Liver (tissue), 9 donors: ENCODE measurements around the gene CAMK1D. TPM values are rescaled to one million over a fixed set of nuclear protein-coding genes. Genes with fewer than 3 reads are reported as not detected.
A peak's percentile ranks its signal among the peaks of the same experiment; 100 is the strongest.

Source experiments
- DNase-seq: peaks from one replicate; pipeline ENCODE4 v3.0.0-alpha.2; 2017; ENCODE audit warnings: low spot score
- H3K27ac ChIP-seq, 2 donors: one replicate each; pipeline ENCODE4 v1.7.0; 2013; ENCODE audit warnings: inconsistent platforms in 2 of 2, low read length in 2 of 2, control low read depth in 1 of 2, low read depth in 1 of 2, mild to moderate bottlenecking in 1 of 2
- H3K27me3 ChIP-seq, 4 donors: one replicate each; pipeline versions ENCODE4 v1.6.1 to v1.7.0; 2013; ENCODE audit warnings: low read length in 3 of 4, inconsistent platforms in 1 of 4, mild to moderate bottlenecking in 1 of 4, moderate library complexity in 1 of 4; ENCODE audit not compliant: control insufficient read depth in 4 of 4, insufficient read depth in 4 of 4
- H3K36me3 ChIP-seq, 4 donors: one replicate each; pipeline versions ENCODE4 v1.6.1 to v1.7.0; 2013; ENCODE audit warnings: low read length in 3 of 4, mild to moderate bottlenecking in 3 of 4, low read depth in 1 of 4, moderate library complexity in 1 of 4; ENCODE audit not compliant: control insufficient read depth in 4 of 4, insufficient read depth in 3 of 4
- H3K4me1 ChIP-seq, 4 donors: one replicate each; pipeline versions ENCODE4 v1.6.1 to v1.7.0; 2013; ENCODE audit warnings: low read length in 3 of 4, mild to moderate bottlenecking in 3 of 4, moderate library complexity in 1 of 4; ENCODE audit not compliant: control insufficient read depth in 4 of 4, insufficient read depth in 4 of 4
- H3K4me3 ChIP-seq, 3 donors: one replicate each; pipeline versions ENCODE4 v1.6.1 to v1.7.0; 2013; ENCODE audit warnings: low read length in 3 of 3, control low read depth in 1 of 3, low read depth in 1 of 3, mild to moderate bottlenecking in 1 of 3
- H3K9ac ChIP-seq, 2 donors: one replicate each; pipeline ENCODE4 v1.7.0; 2013; ENCODE audit warnings: low read length in 2 of 2, mild to moderate bottlenecking in 2 of 2, moderate library complexity in 2 of 2, control low read depth in 1 of 2, low read depth in 1 of 2
- H3K9me3 ChIP-seq, 4 donors: one replicate each; pipeline versions ENCODE4 v1.6.1 to v1.7.0; 2013; ENCODE audit warnings: low read length in 3 of 4; ENCODE audit not compliant: control insufficient read depth in 4 of 4
- EGR1 ChIP-seq, 2 donors: IDR thresholded peaks; 2 replicates each; pipeline ENCODE4 v1.6.1; 2016 to 2018; ENCODE audit warnings: antibody characterized with exemption in 2 of 2, low read depth in 2 of 2
- FOXA1 ChIP-seq: IDR thresholded peaks from 2 replicates; pipeline ENCODE4 v1.6.1; 2016; ENCODE audit warnings: antibody characterized with exemption
- GABPA ChIP-seq, 2 donors: IDR thresholded peaks in 1 of 2; conservative IDR thresholded peaks in 1 of 2; 2 replicates each; pipeline ENCODE4 v1.6.1; 2016; ENCODE audit warnings: antibody characterized with exemption in 2 of 2, mild to moderate bottlenecking in 1 of 2, moderate library complexity in 1 of 2
- HNF4A ChIP-seq, 2 donors: conservative IDR thresholded peaks; 2 replicates each; pipeline ENCODE4 v1.6.1; 2016; ENCODE audit warnings: antibody characterized with exemption in 2 of 2, mild to moderate bottlenecking in 2 of 2
- HNF4G ChIP-seq: IDR thresholded peaks from 2 replicates; pipeline ENCODE4 v1.6.1; 2016; ENCODE audit warnings: antibody characterized with exemption
- JUND ChIP-seq, 2 donors: IDR thresholded peaks; 2 replicates each; pipeline ENCODE4 v1.6.1; 2016; ENCODE audit warnings: antibody characterized with exemption in 2 of 2
- NR2F2 ChIP-seq: IDR thresholded peaks from 2 replicates; pipeline ENCODE4 v1.6.1; 2016; ENCODE audit warnings: antibody characterized with exemption
- RAD21 ChIP-seq, 2 donors: IDR thresholded peaks; 2 replicates each; pipeline ENCODE4 v1.6.1; 2016; ENCODE audit warnings: antibody characterized with exemption in 2 of 2, mild to moderate bottlenecking in 2 of 2
- RXRA ChIP-seq, 2 donors: IDR thresholded peaks; 2 replicates each; pipeline ENCODE4 v1.6.1; 2017 to 2018; ENCODE audit warnings: antibody characterized with exemption in 2 of 2, mild to moderate bottlenecking in 1 of 2
- SP1 ChIP-seq: IDR thresholded peaks from 2 replicates; pipeline ENCODE4 v1.6.1; 2018; ENCODE audit warnings: antibody characterized with exemption, mild to moderate bottlenecking
- TAF1 ChIP-seq: conservative IDR thresholded peaks from 2 replicates; pipeline ENCODE4 v1.6.1; 2016; ENCODE audit warnings: antibody characterized with exemption, mild to moderate bottlenecking
- YY1 ChIP-seq: IDR thresholded peaks from 2 replicates; pipeline ENCODE4 v1.6.1; 2016; ENCODE audit warnings: antibody characterized with exemption, mild to moderate bottlenecking
- WGBS: extraction: QIAGEN DNeasy Blood & Tissue Kit; methylation state at CpG from one replicate; pipeline ENCODE4 v1.1.7; 2013; 5-methylcytosine and 5-hydroxymethylcytosine counted together
- polyA plus RNA-seq, 2 donors: library from polyadenylated mRNA; stranded (reverse) in 1 of 2; unstranded in 1 of 2; fragments of 200-250 nt in 1 of 2; fragments of >200 nt in 1 of 2; fragmentation: Nextera tagmentation in 1 of 2; extraction: Ambion mirVana in 1 of 2; gene quantifications; one replicate each; pipeline versions ENCODE4 v1.2.1 to v1.2.3, GENCODE V29; 2013 to 2015
- total RNA-seq, 2 donors: library from RNA; depleted of rRNA; stranded (reverse); fragments of >200 nt; gene quantifications; one replicate each; pipeline ENCODE4 v1.2.3, GENCODE V29; 2014
- TF ChIP-seq, protein P1 (sequence below): IDR thresholded peaks from 2 replicates; pipeline ENCODE4 v1.6.1; 2016; ENCODE audit warnings: antibody characterized with exemption
- TF ChIP-seq, protein P2 (sequence below): IDR thresholded peaks from 2 replicates; pipeline ENCODE4 v1.6.1; 2016; ENCODE audit warnings: antibody characterized with exemption
- TF ChIP-seq, protein P3 (sequence below): fragments of 150-350 bp; IDR thresholded peaks from 2 replicates; pipeline ENCODE4 v1.5.1; 2017; ENCODE audit warnings: improper control_type of control experiment, low read depth, low read length; ENCODE audit not compliant: missing input control
- TF ChIP-seq, protein P4 (sequence below): IDR thresholded peaks from 2 replicates; pipeline ENCODE4 v1.6.1; 2016; ENCODE audit warnings: antibody characterized with exemption, mild to moderate bottlenecking
- donor health status: healthy.
- donor health status: healthy.
- donor health status: healthy.
- donor health status: healthy.
- donor health status: healthy.

CAMK1D gene
- total and polyA plus RNA-seq, 4 donors = 2.7 to 10.1 (median 4.2) TPM

DNA sequence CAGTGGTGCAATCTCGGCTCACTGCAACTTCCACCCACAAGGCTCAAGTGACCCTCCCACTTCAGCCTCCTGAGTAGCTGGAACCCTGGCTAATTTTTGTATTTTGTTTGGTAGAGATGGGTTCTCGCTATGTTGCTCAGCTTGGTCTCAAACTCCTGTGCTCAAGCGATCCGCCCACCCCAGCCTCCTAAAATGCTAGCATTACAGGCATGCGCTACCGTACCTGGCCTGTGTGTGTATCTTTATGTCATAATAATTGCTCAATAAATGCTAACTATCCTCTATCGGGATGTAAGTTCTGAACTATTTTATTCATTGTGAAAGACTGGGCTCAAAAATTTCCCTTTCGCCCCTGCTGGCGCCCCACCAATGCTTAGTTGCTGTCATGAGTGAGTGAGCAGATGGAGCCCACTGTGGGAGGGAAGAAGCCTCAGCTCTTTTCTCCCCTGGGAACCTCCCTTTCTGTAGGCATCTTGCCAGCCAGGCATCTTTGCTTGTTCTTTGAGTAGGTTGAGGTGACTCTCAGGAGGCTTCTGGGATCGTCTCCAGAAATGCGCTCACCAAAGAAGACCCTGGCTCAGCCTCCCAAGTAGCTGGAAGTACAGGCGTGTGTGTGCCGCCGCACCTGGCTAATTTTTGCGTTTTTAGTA lies 38.3 kb downstream of the CAMK1D start (continued):
- TF ChIP-seq, protein P1, sequence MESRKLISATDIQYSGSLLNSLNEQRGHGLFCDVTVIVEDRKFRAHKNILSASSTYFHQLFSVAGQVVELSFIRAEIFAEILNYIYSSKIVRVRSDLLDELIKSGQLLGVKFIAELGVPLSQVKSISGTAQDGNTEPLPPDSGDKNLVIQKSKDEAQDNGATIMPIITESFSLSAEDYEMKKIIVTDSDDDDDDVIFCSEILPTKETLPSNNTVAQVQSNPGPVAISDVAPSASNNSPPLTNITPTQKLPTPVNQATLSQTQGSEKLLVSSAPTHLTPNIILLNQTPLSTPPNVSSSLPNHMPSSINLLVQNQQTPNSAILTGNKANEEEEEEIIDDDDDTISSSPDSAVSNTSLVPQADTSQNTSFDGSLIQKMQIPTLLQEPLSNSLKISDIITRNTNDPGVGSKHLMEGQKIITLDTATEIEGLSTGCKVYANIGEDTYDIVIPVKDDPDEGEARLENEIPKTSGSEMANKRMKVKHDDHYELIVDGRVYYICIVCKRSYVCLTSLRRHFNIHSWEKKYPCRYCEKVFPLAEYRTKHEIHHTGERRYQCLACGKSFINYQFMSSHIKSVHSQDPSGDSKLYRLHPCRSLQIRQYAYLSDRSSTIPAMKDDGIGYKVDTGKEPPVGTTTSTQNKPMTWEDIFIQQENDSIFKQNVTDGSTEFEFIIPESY = no peak
- no peak for TF ChIP-seq GABPA (IDR thresholded peaks at IDR 0.05 in 1 of 2, conservative IDR thresholded peaks at IDR 0.05 in 1 of 2)

DNA sequence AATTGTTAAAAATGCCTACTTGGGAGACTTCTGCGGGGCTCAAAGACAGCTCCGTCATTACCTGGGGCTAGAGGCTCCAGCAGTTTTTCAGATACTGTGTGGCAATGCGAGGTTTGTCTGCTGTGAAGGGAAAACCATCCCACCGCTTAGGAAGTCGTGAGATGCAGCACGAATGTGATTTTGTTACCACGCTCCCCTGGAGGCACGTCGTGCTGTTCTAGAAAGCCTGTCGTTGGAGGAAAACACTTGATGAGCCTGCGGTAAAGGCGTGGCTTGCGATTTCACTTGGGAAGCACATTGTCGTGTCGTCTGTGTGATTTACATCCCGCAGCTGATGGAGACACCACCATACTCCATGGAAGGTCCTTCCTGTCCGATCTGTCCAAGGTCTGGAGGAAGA lies 39.3 kb downstream of the CAMK1D start:
- DNase-seq = no peak
- TF ChIP-seq, protein P1 = no peak
- TF ChIP-seq, protein P2, sequence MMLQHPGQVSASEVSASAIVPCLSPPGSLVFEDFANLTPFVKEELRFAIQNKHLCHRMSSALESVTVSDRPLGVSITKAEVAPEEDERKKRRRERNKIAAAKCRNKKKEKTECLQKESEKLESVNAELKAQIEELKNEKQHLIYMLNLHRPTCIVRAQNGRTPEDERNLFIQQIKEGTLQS = no peak
- no peak for TF ChIP-seq SP1
- peaks cover 4 to 20% (median 13%) of the 10 kb centered on the region in 4 donors for H3K4me1 ChIP-seq
- H3K27me3 ChIP-seq = no peaks in the 10 kb centered on the region
- H3K9ac ChIP-seq = no peak overlapping the region
- no peaks in the 10 kb centered on the region for H3K36me3 ChIP-seq
- no peak overlapping the region for H3K4me3 ChIP-seq
- no peaks in the 10 kb centered on the region for H3K9me3 ChIP-seq
- WGBS = 93% methylated on average over 17 of the region's 17 CpGs
- H3K27ac ChIP-seq = no peak overlapping the region

DNA sequence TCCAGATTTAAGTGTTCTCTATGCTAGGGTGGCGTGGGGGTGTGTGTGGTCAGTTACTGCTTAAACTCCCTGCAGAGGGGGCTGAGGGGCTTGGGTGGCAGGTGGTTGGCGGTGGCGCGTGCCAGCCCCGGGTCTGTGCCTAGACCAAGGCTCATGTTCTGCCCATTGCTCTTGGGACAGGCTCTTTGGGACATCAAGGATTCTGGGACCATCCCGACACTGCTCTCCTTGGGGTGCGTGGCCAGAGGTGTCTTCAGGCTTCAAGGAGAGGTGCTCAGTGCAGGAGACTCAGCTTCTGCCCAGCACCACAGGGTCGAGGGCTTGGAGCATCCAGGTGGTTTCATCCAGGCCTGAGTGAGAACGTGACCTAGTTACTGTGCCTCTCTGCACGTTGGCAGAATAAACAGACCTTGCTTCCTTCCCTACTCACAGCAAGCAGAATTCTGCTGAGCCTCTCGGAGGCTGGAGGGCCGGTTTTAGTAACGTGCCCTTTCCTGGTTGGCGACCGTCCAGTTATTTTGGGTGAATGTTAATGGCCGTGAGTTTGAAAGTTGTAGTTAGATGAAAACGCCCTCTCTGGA lies 39.9 kb downstream of the CAMK1D start:
- WGBS = 50% methylated on average over 17 of the region's 17 CpGs
- TF ChIP-seq EGR1 (IDR thresholded peaks at IDR 0.05; ENCODE audit: low read depth in 2 of 2) (no peak), HNF4G (no peak), FOXA1 (no peak), JUND (IDR thresholded peaks at IDR 0.05) (no peak), RXRA (IDR thresholded peaks at IDR 0.05) (peak; percentile 46 to 74), NR2F2 (no peak), TAF1 (no peak), GABPA (IDR thresholded peaks at IDR 0.05 in 1 of 2, conservative IDR thresholded peaks at IDR 0.05 in 1 of 2) (no peak), HNF4A (conservative IDR thresholded peaks at IDR 0.05) (peak in 1 of 2 donors; percentile 8), YY1 (peak; percentile 44), RAD21 (IDR thresholded peaks at IDR 0.05) (peak; percentile 25 to 49)
- TF ChIP-seq, protein P1 = no peak
- TF ChIP-seq, protein P3, sequence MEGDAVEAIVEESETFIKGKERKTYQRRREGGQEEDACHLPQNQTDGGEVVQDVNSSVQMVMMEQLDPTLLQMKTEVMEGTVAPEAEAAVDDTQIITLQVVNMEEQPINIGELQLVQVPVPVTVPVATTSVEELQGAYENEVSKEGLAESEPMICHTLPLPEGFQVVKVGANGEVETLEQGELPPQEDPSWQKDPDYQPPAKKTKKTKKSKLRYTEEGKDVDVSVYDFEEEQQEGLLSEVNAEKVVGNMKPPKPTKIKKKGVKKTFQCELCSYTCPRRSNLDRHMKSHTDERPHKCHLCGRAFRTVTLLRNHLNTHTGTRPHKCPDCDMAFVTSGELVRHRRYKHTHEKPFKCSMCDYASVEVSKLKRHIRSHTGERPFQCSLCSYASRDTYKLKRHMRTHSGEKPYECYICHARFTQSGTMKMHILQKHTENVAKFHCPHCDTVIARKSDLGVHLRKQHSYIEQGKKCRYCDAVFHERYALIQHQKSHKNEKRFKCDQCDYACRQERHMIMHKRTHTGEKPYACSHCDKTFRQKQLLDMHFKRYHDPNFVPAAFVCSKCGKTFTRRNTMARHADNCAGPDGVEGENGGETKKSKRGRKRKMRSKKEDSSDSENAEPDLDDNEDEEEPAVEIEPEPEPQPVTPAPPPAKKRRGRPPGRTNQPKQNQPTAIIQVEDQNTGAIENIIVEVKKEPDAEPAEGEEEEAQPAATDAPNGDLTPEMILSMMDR = no peak
- TF ChIP-seq, protein P2 = no peak
- TF ChIP-seq, protein P4, sequence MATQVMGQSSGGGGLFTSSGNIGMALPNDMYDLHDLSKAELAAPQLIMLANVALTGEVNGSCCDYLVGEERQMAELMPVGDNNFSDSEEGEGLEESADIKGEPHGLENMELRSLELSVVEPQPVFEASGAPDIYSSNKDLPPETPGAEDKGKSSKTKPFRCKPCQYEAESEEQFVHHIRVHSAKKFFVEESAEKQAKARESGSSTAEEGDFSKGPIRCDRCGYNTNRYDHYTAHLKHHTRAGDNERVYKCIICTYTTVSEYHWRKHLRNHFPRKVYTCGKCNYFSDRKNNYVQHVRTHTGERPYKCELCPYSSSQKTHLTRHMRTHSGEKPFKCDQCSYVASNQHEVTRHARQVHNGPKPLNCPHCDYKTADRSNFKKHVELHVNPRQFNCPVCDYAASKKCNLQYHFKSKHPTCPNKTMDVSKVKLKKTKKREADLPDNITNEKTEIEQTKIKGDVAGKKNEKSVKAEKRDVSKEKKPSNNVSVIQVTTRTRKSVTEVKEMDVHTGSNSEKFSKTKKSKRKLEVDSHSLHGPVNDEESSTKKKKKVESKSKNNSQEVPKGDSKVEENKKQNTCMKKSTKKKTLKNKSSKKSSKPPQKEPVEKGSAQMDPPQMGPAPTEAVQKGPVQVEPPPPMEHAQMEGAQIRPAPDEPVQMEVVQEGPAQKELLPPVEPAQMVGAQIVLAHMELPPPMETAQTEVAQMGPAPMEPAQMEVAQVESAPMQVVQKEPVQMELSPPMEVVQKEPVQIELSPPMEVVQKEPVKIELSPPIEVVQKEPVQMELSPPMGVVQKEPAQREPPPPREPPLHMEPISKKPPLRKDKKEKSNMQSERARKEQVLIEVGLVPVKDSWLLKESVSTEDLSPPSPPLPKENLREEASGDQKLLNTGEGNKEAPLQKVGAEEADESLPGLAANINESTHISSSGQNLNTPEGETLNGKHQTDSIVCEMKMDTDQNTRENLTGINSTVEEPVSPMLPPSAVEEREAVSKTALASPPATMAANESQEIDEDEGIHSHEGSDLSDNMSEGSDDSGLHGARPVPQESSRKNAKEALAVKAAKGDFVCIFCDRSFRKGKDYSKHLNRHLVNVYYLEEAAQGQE = no peak

More for the DNA sequence above, 39.9 kb downstream of the CAMK1D start:
- H3K4me1 ChIP-seq = peaks cover 4 to 20% (median 13%) of the 10 kb centered on the region in 4 donors
- H3K4me3 ChIP-seq = no peak overlapping the region
- H3K9ac ChIP-seq = no peak overlapping the region
- no peak for DNase-seq
- no peaks in the 10 kb centered on the region for H3K27me3 ChIP-seq
- no peaks in the 10 kb centered on the region for H3K36me3 ChIP-seq
- no peaks in the 10 kb centered on the region for H3K9me3 ChIP-seq
- H3K27ac ChIP-seq = no peak overlapping the region
